Heart left ventricle (tissue), 13 donors: ENCODE data around the gene SPRED3.

ENCODE experiments used
- CTCF ChIP-seq, 12 donors: fragments of 200-600 bp; sonication (generic) in 4 of 12; IDR thresholded peaks; one replicate each; pipeline versions ENCODE4 v1.5.0 to v1.8.0; 2018 to 2022; ENCODE audit warnings: antibody characterized with exemption in 12 of 12, mild to moderate bottlenecking in 5 of 12
- POLR2A ChIP-seq, 2 donors: fragments of 450-650 bp; IDR thresholded peaks; one replicate each; pipeline ENCODE4 v1.6.1; 2017; ENCODE audit warnings: antibody characterized with exemption in 2 of 2, mild to moderate bottlenecking in 2 of 2, moderate library complexity in 2 of 2
- donor health status: ischemic (EF 13 %, LVEDD 7.1; RV severe dilation, severe dysfunction).
- donor health status: DM: no; HTN: yes; CAD: no.
- donor health status: DM: no; HTN: no; CAD: no.
- donor health status: ischemic (EF 25% LVEDD 6.9; RV normal size, moderate dysfunction).
- donor health status: ischemic (EF 25% LVEDD 5.7; RV mildly dilated, moderate dysfunction).
- donor health status: ischemic (EF 35%, LVEDD 5.7; RV mildly dilated, moderate dysfunction).
- donor health status: nonischemic (EF 11% LVEDD 7.7; RV severe dilation, severe dysfunction).
- donor health status: DM: yes; HTN: yes; CAD: no.
- donor health status: PGD.
- donor health status: ischemic (EF 29% LVEDD 5.4; RV normal size, mild dysfunction).
- donor health status: nonischemic (EF 23%, LVEDD 6.1; RV moderate dilation, normal function).

GRCh38 chr19:38448225-38448624, 59.7 kb downstream of the SPRED3 start:
- TF ChIP-seq CTCF (IDR thresholded peaks at IDR 0.05), result no peak
- TF ChIP-seq POLR2A (IDR thresholded peaks at IDR 0.05), result no peak
